ENCODE measurements around the gene TIAM2.

Gene TIAM2

DNA sequence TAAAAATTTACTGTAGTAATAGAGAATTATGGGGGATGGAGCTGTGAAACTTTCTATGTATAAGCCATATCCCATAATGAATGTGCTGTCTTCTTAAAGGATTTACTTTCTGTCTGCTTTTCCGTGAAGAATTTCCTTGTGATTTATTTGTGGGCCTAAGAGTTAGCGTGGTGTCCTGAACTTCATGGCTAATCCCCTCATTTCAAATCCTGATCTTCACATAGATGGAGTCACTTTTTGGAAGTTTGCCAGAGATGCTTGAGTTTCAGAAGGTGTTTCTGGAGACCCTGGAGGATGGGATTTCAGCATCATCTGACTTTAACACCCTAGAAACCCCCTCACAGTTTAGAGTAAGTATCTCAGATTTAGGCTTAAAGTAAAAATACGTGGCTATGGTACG is 249.3 kb downstream of the TIAM2 start:
- DNase-seq: no peak

DNA sequence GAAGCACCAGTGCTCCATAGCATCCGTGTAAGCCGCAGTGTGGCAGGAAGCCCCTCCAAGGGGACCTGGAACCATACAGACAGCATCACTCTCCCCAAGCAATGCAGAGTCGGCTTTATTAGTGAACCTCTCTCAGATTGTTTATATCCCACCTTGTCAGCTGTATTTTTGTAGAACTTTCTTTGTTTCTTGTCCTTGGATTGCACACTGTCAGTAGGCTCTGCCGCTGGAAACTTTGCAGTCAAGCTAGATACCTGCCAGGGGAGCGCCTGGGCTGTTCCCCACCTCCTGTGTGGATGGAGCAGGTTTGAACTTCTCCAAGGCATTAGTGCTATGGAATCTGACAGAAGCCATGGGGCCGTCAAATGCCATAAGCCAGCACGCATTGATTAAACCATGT is 250.1 kb downstream of the TIAM2 start:
- no peak for DNase-seq

DNA sequence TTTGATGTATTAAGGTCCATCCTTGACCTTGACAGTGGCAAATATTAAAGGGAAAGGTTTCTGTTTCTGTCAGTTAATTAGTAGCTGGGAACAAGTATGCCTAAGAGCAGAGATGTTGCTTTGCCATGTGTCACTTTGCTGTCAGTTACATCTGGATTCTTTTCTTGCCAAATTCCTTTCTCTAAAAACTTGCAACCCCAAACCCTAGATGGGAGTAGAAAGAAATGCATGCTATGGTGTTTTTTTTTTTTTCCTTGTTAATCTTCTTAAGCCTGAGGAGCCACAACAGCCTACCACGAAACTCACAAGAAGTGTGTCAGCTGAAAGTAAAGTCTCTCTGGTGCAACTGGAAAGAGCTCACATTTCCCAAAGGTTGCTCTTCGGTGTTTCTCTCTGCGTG is 250.7 kb downstream of the TIAM2 start:
- no peak for DNase-seq

DNA sequence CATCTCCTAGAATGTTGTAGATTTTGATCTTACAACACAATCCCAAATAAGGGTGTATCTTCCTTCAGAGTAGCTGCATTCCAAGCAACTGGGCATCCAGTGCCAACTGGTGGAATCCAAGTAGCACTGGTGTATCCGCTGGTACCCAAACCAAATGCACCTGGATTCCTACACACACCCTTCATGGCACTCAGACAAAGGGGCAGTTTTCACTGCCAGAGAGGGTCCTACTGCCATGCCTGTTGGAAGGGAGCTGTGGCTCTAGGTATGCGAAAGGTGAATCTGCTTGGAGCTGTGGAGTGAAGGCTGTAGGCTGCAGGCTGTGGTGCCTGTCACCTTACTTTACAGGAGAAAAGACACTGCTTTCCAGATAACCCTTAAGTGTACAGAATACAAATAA is 251.7 kb downstream of the TIAM2 start:
- DNase-seq: no peak

DNA sequence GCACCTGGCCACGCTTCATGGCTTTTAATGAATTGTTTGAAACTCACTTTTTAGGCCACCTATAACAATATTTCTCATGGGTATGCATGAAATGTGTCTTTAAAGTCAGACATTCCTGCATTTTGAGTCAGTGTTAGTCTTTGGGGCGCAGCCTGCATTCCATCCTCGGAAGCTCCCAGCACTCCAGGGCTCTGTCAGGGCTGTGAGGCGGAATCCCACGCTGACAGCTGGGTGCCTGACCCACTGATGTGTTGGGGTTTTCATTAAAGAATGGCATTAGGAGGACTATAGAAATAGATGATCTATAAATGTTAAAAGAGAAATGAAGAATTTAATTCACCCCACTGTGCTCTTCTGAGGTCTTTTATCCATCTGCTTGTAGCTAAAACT is 252.5 kb downstream of the TIAM2 start:
- DNase-seq: no peak

DNA sequence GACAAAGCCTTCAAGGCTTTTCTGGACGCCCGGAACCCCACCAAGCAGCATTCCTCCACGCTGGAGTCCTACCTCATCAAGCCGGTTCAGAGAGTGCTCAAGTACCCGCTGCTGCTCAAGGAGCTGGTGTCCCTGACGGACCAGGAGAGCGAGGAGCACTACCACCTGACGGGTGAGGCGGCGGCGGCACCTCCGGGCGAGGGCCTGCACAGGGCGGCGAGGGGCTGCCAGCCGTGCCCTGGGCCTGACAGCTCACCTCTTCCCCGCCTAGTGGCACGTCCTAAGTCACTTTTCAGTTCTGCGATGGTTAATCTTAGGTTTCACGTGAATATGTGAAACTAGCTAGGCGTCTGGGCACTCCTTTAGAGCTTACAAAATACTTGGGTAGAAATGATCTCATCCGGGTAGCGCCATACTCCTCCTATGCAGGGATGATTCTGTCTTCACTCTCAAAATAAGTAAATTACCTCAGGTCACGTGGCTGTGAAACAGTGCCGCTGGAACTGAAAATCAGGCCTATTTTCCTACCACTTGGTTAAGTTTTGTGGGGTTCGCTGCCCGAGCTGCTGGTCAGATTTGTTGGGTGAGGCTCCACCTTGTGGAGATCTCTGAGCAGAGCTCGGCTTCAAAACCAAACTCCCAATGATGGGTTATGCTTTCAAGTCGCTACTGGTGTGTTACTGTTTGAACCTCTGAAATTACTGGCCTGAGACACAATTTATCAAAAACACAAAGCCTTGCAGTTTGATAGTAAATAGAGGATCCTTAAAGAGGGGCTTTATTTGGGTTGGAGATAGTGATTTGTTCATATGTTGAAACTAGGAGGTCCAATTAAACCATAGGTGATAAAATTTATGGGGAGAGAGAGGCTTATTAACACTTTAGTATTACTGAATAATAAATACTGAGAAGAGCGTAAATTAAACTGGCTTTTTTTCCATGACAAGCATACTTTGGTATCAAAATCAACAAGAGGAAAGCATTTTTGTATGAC is 253.2 kb downstream of the TIAM2 start:
- peak; percentile 29 for DNase-seq

DNA sequence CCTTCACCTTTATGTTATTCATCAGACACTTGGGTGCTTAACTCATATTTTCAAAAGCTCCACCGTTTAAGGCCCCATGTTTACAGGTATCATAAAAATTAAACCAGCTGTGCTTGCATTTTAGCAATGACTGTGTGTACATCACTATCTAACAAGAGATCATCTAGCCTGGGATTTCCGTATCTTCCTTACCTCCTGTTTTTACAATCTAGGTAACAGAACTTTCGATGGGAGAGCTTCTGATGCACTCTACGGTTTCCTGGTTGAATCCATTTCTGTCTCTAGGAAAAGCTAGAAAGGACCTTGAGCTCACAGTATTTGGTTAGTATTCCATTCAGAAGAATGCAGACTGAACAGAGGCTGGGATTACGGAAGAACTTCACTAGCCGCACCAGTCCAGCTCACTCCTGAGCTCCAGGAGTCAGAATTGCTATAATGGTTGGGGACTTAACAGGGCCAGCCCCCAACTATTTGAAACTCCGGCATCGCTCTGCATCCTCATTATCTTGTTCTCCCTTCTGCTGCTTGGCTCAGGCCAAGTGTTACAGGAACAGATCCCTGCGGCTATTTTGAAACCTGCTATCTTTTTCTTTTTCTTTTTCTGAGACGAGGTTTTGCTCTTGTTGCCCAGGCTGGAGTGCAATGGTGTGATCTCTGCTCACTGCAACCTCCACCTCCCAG is 255.7 kb downstream of the TIAM2 start:
- DNase-seq: no peak

DNA sequence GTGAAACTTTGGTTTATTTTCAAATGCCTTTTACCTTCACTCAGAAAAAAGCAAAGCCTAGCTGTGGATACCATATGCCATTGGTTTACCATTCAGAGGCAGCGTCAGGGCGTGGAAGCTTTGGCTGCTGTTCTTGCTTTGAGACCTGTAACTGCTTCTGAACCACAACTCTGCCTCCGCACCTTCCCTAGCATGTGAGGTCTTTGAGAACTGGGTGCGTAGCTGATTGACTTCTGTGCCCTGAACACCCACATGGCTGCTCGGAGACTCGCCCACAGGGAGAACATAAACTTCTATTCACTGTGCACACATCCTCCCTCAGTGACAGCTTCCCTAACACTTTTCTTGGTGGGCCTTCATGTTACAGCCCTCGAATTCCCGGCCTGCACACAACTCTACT is 257.5 kb downstream of the TIAM2 start:
- no peak for DNase-seq

DNA sequence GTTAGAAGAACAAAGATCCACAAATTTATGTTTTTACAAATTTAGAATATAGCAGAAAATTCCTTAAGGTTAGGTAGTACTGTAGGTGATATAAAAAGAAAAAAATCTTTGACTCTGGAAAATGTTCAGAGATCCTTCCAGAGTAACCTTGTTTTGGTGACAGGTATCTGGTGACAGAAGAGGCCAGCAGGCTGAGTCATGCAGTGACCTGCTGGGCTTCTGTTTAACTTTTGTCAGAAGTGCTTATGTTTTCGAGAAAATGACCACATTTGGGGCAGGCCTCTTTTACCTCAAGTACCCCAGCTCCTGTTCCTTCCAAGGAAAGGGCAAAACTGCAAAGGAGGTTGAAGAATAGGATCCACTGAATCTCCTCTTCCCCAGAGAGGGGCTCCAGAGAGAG is 258.2 kb downstream of the TIAM2 start:
- DNase-seq: no peak

DNA sequence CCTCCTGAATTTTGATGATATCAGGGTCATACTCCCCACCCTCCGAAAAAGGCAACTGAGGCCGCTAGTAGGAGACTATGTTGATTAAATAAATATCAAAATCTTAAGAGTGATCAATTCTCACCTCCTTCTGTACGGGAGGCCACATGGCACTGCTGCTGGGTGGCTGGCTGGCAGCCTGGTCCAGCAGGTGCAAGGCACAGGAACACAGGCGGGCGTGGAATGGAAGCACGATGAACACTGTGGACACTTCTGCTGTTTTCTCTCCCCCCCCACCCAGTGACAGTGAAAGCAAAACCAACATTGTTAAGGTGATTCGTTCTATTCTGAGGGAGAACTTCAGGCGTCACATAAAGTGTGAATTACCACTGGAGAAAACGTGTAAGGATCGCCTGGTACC is 259.0 kb downstream of the TIAM2 start:
- DNase-seq: no peak

DNA sequence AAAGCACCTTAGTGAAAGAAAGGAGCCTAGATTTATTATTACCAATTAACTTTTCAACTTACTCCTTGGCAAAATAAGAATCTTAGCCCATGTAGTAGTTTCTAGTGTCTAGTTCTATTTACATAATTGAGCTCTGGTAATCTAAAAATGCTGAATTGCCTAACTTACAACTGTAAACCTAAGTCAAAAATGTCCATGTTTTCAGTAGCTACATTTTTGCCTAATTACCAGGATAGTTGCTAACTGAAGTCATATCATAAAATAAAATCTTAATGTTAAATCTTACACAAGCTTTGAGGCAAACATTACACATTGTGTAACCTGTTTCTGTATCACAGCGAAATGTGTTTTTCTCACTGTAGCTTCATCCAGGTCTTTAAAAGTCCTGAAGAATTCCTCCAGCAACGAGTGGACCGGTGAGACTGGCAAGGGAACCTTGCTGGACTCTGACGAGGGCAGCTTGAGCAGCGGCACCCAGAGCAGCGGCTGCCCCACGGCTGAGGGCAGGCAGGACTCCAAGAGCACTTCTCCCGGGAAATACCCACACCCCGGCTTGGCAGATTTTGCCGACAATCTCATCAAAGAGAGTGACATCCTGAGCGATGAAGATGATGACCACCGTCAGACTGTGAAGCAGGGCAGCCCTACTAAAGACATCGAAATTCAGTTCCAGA is 261.1 kb downstream of the TIAM2 start:
- no peak for DNase-seq

DNA sequence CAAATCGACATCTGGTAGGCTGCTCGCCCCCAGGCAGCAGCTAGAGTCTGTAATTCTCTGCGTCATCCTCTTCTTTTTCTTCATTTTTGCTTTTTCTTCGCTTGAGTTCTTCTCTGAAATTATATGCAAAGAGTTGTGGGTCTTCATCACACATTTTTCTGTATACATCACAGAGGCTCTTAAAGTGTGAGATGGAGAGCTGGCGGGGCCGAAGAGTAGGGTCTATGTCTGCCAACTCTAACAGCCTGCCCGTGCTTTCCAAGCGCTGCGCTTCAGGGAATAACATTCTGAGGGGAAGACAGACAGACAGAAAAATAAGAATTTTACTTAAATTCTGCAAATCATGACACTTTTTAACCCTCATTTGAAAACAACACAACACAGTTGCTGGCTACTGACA is 262.7 kb downstream of the TIAM2 start:
- DNase-seq: no peak

DNA sequence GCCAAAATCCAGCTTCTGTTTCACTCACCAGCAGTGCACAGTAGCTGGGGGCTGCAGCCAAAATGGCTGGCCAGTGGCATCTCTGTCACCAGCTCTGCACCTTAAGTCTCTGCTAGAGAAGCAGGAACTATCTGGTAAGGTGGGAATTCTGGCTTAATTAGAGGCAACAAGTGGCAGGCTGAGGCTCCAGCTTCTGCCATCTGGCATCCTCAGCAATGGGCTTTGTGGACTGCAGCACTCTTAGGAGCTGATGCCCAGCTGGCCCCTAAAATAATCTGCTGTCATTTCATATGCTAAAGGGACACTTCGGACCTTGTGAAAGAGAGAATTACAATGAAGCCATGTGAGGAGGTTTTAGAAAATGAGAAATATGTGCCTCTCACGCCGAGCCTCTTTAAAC is 264.1 kb downstream of the TIAM2 start:
- no peak for DNase-seq

DNA sequence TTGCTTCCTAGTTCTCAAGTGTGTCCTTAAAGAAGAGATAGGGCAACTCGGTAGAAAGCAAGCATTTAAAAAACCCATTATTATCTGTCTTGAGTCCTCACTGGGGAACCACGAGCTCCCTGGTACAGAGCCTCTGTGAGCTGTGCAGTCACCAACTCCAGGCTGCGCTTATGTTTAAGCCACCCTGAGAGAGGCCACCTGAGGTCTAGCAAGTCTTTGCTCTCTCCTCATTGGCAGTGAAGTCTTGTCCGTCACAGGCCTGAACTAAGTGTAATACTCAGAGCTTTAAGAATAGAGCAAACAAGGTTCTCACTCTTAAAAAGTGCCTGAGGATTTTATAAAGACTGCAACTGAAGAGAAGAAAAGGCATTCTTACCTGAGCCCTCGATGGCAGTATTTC is 264.8 kb downstream of the TIAM2 start:
- DNase-seq: no peak

DNA sequence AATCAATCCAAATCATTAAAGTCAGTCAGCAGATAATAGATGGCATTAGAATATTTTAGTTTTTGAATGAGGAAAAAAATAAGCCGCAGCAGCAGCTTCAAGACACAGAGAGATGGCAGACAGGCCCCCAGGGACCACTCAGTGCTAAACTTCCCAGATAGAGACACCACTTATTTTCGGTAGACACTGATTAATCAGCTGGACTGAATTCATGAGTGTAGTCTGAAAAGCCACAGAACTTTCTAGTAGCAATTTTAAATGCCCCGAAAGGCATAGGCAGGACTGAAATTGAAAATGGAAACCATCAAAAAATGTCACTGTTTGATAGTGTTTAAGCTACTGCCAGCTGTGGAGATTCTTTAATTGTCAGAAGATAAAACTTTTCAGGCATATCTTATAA is 265.6 kb downstream of the TIAM2 start:
- DNase-seq: no peak

DNA sequence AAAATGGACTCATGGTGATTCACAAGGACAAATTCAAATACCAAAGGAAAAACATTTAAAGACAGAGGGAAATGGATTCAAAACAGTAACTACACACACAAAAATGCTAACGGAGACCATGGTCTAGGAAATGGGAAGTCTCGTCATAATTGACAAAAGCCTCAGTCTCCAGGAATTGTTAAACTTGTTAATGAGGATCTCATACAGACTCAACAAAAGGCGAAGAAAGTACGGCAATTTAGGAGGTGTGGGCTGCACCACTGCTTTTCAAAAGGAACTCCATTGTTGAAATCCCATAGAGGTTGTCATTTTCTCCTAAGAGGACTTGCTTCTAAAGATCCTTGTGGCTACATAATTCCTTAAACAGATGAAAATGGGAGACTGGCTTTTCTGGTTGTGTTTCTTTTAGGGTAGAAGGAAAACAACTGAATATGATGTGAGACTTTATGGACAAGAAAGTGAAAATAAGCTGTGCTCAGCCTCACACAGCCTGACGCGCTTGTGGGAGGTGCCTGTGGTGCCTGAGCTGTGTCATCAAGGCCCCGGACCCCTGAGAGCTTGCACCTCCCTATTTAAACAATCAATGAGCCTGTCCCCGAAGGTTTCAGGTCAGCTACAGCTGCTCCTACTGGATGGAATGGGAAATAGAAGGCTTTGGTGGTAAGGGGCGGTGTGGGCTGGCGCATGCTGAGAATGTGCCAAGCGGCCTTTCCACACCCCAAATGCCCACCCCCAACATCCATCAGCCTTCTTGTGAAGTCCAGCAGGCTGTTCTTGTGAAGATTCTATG is 266.2 kb downstream of the TIAM2 start:
- no peak for DNase-seq

DNA sequence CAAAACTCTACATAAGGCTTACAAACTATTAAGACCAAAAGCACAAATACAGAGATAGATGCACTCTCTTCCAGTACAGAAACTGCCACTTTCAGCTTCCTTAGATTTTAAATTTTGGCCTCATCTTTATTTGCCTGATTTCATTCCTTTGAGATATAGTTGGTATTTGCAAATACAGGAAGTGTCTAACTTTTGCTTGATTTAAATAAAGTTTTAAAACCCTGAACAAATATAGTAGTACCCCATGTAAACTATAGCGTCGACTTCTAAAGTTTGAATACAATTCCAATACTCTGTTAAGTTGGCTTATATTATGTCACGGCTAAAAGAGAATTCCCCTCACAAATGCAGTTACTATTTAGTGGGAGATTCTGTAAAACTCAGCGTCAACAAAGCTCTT is 267.5 kb downstream of the TIAM2 start:
- no peak for DNase-seq

DNA sequence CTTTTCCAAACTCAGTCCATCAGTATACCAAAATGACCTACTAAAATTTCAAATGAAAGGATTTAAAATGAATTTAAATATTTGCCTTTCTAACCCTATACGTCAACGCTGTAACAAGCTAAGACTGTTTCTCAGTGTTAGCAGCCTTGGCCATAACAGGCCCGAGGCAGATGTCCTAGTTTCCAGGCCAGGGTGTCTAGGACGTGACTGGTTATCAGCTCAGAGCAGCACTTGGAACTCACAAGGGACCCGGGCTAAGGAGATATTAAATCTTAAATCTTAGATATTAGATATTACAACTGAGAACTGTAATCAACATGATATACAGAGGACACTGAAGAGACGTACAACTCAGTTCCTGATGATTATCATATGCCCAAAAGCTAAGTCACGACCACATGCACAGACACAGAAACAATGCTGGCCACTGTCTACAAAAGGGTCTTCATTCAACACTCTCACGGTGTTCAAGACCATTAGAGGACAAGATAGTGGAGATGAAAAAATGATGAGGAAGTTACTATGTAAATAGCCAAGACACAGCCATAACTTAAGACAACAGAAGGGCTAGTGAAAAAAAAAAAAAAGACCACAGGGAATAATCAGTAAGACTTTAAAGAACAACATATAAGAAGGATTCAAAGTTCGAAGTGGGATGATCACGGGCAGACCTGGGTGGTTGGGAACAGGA is 268.4 kb downstream of the TIAM2 start, which contains the start of gene CLDN20:
TSS of gene CLDN20 (plus strand) at position 641 of the 691 bp plus-strand sequence. CDS start 11,707 bp downstream, outside the sequence.
- no peak for DNase-seq

DNA sequence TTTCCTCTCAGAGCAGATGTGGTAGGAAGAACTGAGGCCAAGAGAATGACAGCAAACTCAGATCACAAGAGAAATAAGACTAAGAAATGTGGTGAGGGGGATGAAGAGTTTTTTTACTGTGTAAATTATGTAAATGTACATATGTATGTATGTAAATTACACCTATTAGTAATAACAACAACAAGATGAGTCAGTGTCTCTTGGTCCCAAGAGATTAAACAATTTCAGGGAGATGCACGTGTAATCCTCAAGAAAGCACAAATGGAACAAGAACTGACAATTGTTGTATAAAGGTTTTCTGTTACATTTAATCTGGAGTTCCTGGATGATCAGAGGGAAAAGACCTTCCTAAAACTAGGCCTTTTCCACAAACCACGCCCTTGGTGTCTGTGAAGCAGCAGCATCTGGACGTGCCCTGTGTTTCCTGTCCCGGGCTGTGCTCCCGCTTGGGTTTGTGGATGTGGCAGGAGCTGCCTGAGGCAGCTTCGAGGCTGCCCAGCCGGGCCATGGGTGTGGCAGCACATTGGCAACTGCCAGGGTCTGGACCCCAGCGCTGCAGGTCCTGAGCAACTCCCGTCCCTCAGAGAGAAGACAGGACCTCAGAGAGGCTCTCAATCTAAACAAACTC is 269.7 kb downstream of the TIAM2 start:
- no peak for DNase-seq

DNA sequence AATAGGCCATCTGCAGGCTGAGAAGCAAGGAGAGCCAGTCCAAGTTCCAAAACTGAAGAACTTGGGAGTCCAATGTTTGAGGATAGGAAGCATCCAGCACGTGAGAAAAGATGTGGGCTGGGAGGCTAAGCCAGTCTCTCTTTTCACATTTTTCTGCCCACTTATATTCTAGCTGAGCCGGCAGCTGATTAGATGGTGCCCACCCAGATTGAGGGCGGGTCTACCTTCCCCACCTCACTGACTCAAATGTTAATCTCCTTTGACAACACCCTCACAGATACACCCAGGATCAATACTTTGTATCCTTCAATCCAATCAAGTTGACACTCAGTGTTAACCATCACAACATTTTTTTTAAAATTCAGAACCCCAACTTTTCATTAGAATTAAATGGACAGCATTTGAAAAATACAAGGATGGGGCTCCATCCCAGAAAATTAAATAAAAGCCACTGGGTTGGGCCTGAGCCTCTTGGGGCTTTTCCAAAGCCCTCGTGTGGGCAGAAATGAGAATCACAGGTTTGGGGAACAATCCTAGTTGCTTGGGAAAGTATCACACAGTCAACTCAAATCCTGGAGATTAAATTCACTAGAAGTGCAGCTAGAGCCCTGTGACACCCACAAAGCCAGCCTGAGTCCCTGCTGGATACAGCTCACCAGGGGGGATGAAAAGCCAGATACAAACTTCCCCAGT is 270.9 kb downstream of the TIAM2 start:
- no peak for DNase-seq

DNA sequence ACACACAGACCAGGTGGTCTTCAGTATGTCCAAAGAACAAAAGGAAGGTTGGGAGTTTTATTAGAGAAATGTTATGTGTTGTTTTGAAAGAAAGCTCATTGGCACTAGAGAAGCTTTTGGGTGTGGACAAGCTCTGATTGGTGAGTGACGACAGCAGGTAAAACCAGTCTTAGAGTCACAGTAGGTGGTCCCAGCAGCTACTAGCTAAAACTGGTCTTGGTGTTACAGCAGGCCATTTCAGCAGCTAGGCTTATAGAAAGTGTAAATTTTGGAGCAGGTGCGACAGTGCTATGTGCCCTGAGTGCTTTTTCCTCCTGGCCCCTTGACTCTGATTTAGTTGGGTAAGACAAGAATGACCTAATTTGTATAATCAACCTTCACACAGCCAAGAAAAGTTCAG is 272.3 kb downstream of the TIAM2 start:
- no peak for DNase-seq
